ENCODE results near the gene GORAB. TPM values are rescaled to one million over a fixed set of nuclear protein-coding genes. Genes with fewer than 3 reads are reported as not detected.

GORAB gene, protein sequence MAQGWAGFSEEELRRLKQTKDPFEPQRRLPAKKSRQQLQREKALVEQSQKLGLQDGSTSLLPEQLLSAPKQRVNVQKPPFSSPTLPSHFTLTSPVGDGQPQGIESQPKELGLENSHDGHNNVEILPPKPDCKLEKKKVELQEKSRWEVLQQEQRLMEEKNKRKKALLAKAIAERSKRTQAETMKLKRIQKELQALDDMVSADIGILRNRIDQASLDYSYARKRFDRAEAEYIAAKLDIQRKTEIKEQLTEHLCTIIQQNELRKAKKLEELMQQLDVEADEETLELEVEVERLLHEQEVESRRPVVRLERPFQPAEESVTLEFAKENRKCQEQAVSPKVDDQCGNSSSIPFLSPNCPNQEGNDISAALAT
- 20.8 and 22.9 TPM in 2 replicates for total RNA-seq

GRCh38 chr1:170531758-170532657, at the start of gene GORAB:
Gene GORAB (plus strand): TSS chr1:170532166. CDS start chr1:170532224, 58 bp downstream.

Other genes with a start within 250 kb of the GORAB start
- gene PRRX1, start 132.0 kb downstream of the GORAB start, total RNA-seq: 439 and 488 TPM in 2 replicates